ENCODE data around the gene TAF1B.

The TAF1B gene

GRCh38 chr2:9980520-9980919 is 137.2 kb downstream of the TAF1B start:
- DNase-seq (ENCODE audit: low read depth), result no peak
- TF ChIP-seq CTCF (IDR thresholded peaks at IDR 0.05; ENCODE audit: insufficient read depth, low read depth, low read length, missing control alignments), result no peak
- H3K4me3 ChIP-seq (ENCODE audit: low read depth, low read length), result no peak overlapping the region

- H3K4me3 ChIP-seq (ENCODE audit: low read depth, low read length), result no peak overlapping the region
- no peak for DNase-seq (ENCODE audit: low read depth)
- TF ChIP-seq CTCF (IDR thresholded peaks at IDR 0.05; ENCODE audit: insufficient read depth, low read depth, low read length, missing control alignments), result no peak
Measured at GRCh38 chr2:9981655-9982054, 138.4 kb downstream of the TAF1B start.

- H3K4me3 ChIP-seq (ENCODE audit: low read depth, low read length), result no peak overlapping the region
- no peak for DNase-seq (ENCODE audit: low read depth)
- TF ChIP-seq CTCF (IDR thresholded peaks at IDR 0.05; ENCODE audit: insufficient read depth, low read depth, low read length, missing control alignments), result no peak
Measured at GRCh38 chr2:9982248-9982647, 139.0 kb downstream of the TAF1B start.

GRCh38 chr2:9982891-9983290 is 139.6 kb downstream of the TAF1B start:
- no peak overlapping the region for H3K4me3 ChIP-seq (ENCODE audit: low read depth, low read length)
- no peak for TF ChIP-seq CTCF (IDR thresholded peaks at IDR 0.05; ENCODE audit: insufficient read depth, low read depth, low read length, missing control alignments)
- no peak for DNase-seq (ENCODE audit: low read depth)

GRCh38 chr2:9983401-9984216 is 140.3 kb downstream of the TAF1B start:
- TF ChIP-seq CTCF (IDR thresholded peaks at IDR 0.05; ENCODE audit: insufficient read depth, low read depth, low read length, missing control alignments), result no peak
- DNase-seq (ENCODE audit: low read depth), result no peak
- no peak overlapping the region for H3K4me3 ChIP-seq (ENCODE audit: low read depth, low read length)

Data from GM12865 (cell line).